ENCODE data around the gene SYNGAP1. TPM values are rescaled to one million over a fixed set of nuclear protein-coding genes. Genes with fewer than 3 reads are reported as not detected.
"Not testable (repeated sequence)": the region's sequence is repeated elsewhere in the genome, so short reads cannot be mapped to it uniquely, and the experiment has no call there.

SYNGAP1 gene
- polyA plus RNA-seq, 3 donors = 22.1 to 27.2 (median 24.0) TPM

GRCh38 chr6:33399881-33400280 lies 20.0 kb upstream of the SYNGAP1 start:
- DNase-seq (ENCODE audit: low read depth in 3 of 3, low spot score in 2 of 3) = not testable (repeated sequence)

GRCh38 chr6:33404884-33405283 lies 15.0 kb upstream of the SYNGAP1 start:
- DNase-seq (ENCODE audit: low read depth in 3 of 3, low spot score in 2 of 3) = no peak

GRCh38 chr6:33405386-33405940 lies 14.4 kb upstream of the SYNGAP1 start:
- no peak for DNase-seq (ENCODE audit: low read depth in 3 of 3, low spot score in 2 of 3)

GRCh38 chr6:33406126-33406525 lies 13.7 kb upstream of the SYNGAP1 start:
- DNase-seq (ENCODE audit: low read depth in 3 of 3, low spot score in 2 of 3) = no peak

- DNase-seq (ENCODE audit: low read depth in 3 of 3, low spot score in 2 of 3) = no peak
Observed at GRCh38 chr6:33407132-33407718, 12.6 kb upstream of the SYNGAP1 start.

GRCh38 chr6:33410050-33410710 lies 9.7 kb upstream of the SYNGAP1 start:
- peak; percentile 89 to 93 (median 91) for DNase-seq (ENCODE audit: low read depth in 3 of 3, low spot score in 2 of 3)

GRCh38 chr6:33410711-33411631 lies 8.9 kb upstream of the SYNGAP1 start, which contains the start of gene PHF1:
TSS of gene PHF1 (plus strand) at chr6:33411014. CDS start at chr6:33412264, 1,250 bp downstream.
- DNase-seq (ENCODE audit: low read depth in 3 of 3, low spot score in 2 of 3) = no peak

GRCh38 chr6:33411632-33412005 lies 8.2 kb upstream of the SYNGAP1 start:
- DNase-seq (ENCODE audit: low read depth in 3 of 3, low spot score in 2 of 3) = no peak

- DNase-seq (ENCODE audit: low read depth in 3 of 3, low spot score in 2 of 3) = no peak
Observed at GRCh38 chr6:33412140-33413009, 7.5 kb upstream of the SYNGAP1 start.

GRCh38 chr6:33413241-33414120 lies 6.4 kb upstream of the SYNGAP1 start:
- DNase-seq (ENCODE audit: low read depth in 3 of 3, low spot score in 2 of 3) = no peak

GRCh38 chr6:33414592-33415271 lies 5.1 kb upstream of the SYNGAP1 start:
- no peak for DNase-seq (ENCODE audit: low read depth in 3 of 3, low spot score in 2 of 3)

- DNase-seq (ENCODE audit: low read depth in 3 of 3, low spot score in 2 of 3) = no peak
Observed at GRCh38 chr6:33415831-33416230, 4.0 kb upstream of the SYNGAP1 start.

GRCh38 chr6:33416386-33417127 lies 3.3 kb upstream of the SYNGAP1 start:
- DNase-seq (ENCODE audit: low read depth in 3 of 3, low spot score in 2 of 3) = no peak

- DNase-seq (ENCODE audit: low read depth in 3 of 3, low spot score in 2 of 3) = no peak
Observed at GRCh38 chr6:33417128-33417902, 2.5 kb upstream of the SYNGAP1 start.

GRCh38 chr6:33417903-33418689 lies 1.8 kb upstream of the SYNGAP1 start, which contains the start of gene CUTA:
TSS of gene CUTA (minus strand) at chr6:33418107. CDS start at chr6:33418000, 107 bp downstream.
- peak; percentile 97 to 99 (median 98) for DNase-seq (ENCODE audit: low read depth in 3 of 3, low spot score in 2 of 3)

- no peak for DNase-seq (ENCODE audit: low read depth in 3 of 3, low spot score in 2 of 3)
Observed at GRCh38 chr6:33418690-33419291, 1.1 kb upstream of the SYNGAP1 start.

Measured in right renal cortex interstitium (tissue), 3 donors.